SK-N-SH (cell line): ENCODE results near the gene PPM1N. TPM values are rescaled to one million over a fixed set of nuclear protein-coding genes. Genes with fewer than 3 reads are reported as not detected.

Experiments used
- CTCF ChIA-PET: fragments of 300-600, 350-600 bp; formaldehyde crosslinking; extraction: SDS; loops from one replicate; lab custom pipeline; 2021; lab: Yijun Ruan, JAX
- POLR2A ChIA-PET: fragments of 350-600 bp; sonication (Branson Sonifier 250); formaldehyde crosslinking; extraction: SDS; loops from one replicate; lab custom pipeline; 2020; ENCODE audit warnings: antibody characterized with exemption, inconsistent platforms; lab: Yijun Ruan, JAX
- DNase-seq: peaks from one replicate; pipeline ENCODE4 v3.0.0; 2012
- H2AFZ ChIP-seq: fragments of 200-600 bp; sonication (generic); 2 replicates; pipeline ENCODE4 v1.8.1; 2016; ENCODE audit warnings: antibody characterized with exemption, mild to moderate bottlenecking, low read depth
- H3F3A ChIP-seq: fragments of 200-600 bp; sonication (generic); replicated peaks from 2 replicates; pipeline ENCODE3; 2016; ENCODE audit warnings: antibody characterized with exemption, mild to moderate bottlenecking; ENCODE audit not compliant: insufficient read depth
- H3K27ac ChIP-seq, 2 experiments: fragments of 200-500 bp in 1 of 2; fragments of 200-600 bp in 1 of 2; sonication (Bioruptor generic) in 1 of 2; sonication (generic), shearing (Covaris generic) in 1 of 2; 2 replicates each; pipeline versions ENCODE4 v1.5.1 to v1.6.1; 2014 to 2016; ENCODE audit warnings: low read depth in 2 of 2, inconsistent platforms in 1 of 2, low read length in 1 of 2, mild to moderate bottlenecking in 1 of 2, mixed read lengths in 1 of 2
- H3K27me3 ChIP-seq: fragments of 200-600 bp; sonication (generic), shearing (Covaris generic); 2 replicates; pipeline ENCODE4 v1.6.1; 2016; ENCODE audit warnings: mixed run types; ENCODE audit not compliant: insufficient read depth
- H3K36me3 ChIP-seq, 2 experiments: fragments of 200-500 bp in 1 of 2; fragments of 200-600 bp in 1 of 2; sonication (Bioruptor generic) in 1 of 2; sonication (generic) in 1 of 2; replicated peaks in 1 of 2; 2 replicates each; pipeline versions ENCODE3 to v1.5.1; 2014 to 2016; ENCODE audit warnings: low read length in 1 of 2, mild to moderate bottlenecking in 1 of 2; ENCODE audit not compliant: insufficient read depth in 2 of 2, control insufficient read depth in 1 of 2
- H3K4me1 ChIP-seq, 2 experiments: fragments of 200-500 bp in 1 of 2; fragments of 200-600 bp in 1 of 2; sonication (Bioruptor generic) in 1 of 2; sonication (generic), shearing (Covaris generic) in 1 of 2; 2 replicates each; pipeline versions ENCODE4 v1.5.1 to v1.6.1; 2014 to 2016; ENCODE audit warnings: low read depth in 1 of 2, low read length in 1 of 2, mixed run types in 1 of 2; ENCODE audit not compliant: insufficient read depth in 2 of 2, control insufficient read depth in 1 of 2
- H3K4me2 ChIP-seq: fragments of 200-600 bp; sonication (generic), shearing (Covaris generic); 2 replicates; pipeline ENCODE4 v1.6.1; 2017; ENCODE audit warnings: mixed run types
- H3K4me3 ChIP-seq, 2 experiments: fragments of 200-500 bp in 1 of 2; fragments of 200-600 bp in 1 of 2; sonication (Bioruptor generic) in 1 of 2; sonication (generic), shearing (Covaris generic) in 1 of 2; 2 replicates each; pipeline versions ENCODE4 v1.5.1 to v1.8.1; 2014 to 2016; ENCODE audit warnings: low read depth in 2 of 2, inconsistent platforms in 1 of 2, low read length in 1 of 2, mild to moderate bottlenecking in 1 of 2, mixed read lengths in 1 of 2, moderate library complexity in 1 of 2
- H3K79me2 ChIP-seq: fragments of 200-600 bp; sonication (generic); 2 replicates; pipeline ENCODE4 v1.8.1; 2017; ENCODE audit warnings: mild to moderate bottlenecking; ENCODE audit not compliant: insufficient read depth
- H3K9ac ChIP-seq: fragments of 200-600 bp; sonication (generic); 2 replicates; pipeline ENCODE4 v1.6.1; 2017; ENCODE audit warnings: mixed run types
- H3K9me2 ChIP-seq: fragments of 200-600 bp; sonication (generic); 2 replicates; pipeline ENCODE4 v1.6.1; 2017; ENCODE audit warnings: mixed run types
- H3K9me3 ChIP-seq: fragments of 200-600 bp; sonication (generic); 2 replicates; pipeline ENCODE4 v1.6.1; 2017; ENCODE audit warnings: mixed run types, mild to moderate bottlenecking, moderate library complexity
- H4K20me1 ChIP-seq: fragments of 200-600 bp; sonication (generic); 2 replicates; pipeline ENCODE4 v1.6.1; 2017; ENCODE audit warnings: mild to moderate bottlenecking, mixed run types; ENCODE audit not compliant: insufficient read depth
- EP300 ChIP-seq, 2 experiments: IDR thresholded peaks; 2 replicates each; pipeline versions ENCODE4 v1.4.0 to v1.6.1; 2012; ENCODE audit warnings: borderline replicate concordance in 1 of 2, low read depth in 1 of 2, low read length in 1 of 2
- EZH2phosphoT487 ChIP-seq: fragments of 200-600 bp; sonication (generic); IDR thresholded peaks from 2 replicates; pipeline ENCODE4 v1.6.1; 2017; ENCODE audit warnings: low read depth, mixed run types, mild to moderate bottlenecking, antibody characterized with exemption, moderate library complexity, borderline replicate concordance
- MEF2A ChIP-seq: IDR thresholded peaks from 2 replicates; pipeline ENCODE4 v1.4.0; 2012; ENCODE audit warnings: low read depth, borderline replicate concordance
- PBX3 ChIP-seq: IDR thresholded peaks from 2 replicates; pipeline ENCODE4; 2012
- REST ChIP-seq: IDR thresholded peaks from 2 replicates; pipeline ENCODE4 v1.6.1; 2012; ENCODE audit warnings: mild to moderate bottlenecking, low read depth, low read length, moderate library complexity
- SIN3A ChIP-seq: IDR thresholded peaks from 2 replicates; pipeline ENCODE4 v1.6.1; 2012; ENCODE audit warnings: low read depth, mild to moderate bottlenecking, low read length, moderate library complexity, borderline replicate concordance
- TCF12 ChIP-seq: IDR thresholded peaks from 2 replicates; pipeline ENCODE4 v1.4.0; 2012
- TEAD4 ChIP-seq: IDR thresholded peaks from 2 replicates; pipeline ENCODE4 v1.4.0; 2012; ENCODE audit warnings: mild to moderate bottlenecking, borderline replicate concordance; ENCODE audit not compliant: insufficient read depth
- USF1 ChIP-seq: IDR thresholded peaks from 2 replicates; pipeline ENCODE4 v1.4.0; 2012; ENCODE audit warnings: low read depth, borderline replicate concordance
- WGBS: methylation state at CpG from one replicate; pipeline ENCODE4 v1.1.6; 2017; ENCODE audit warnings: low lambda C conversion rate; 5-methylcytosine and 5-hydroxymethylcytosine counted together
- polyA plus RNA-seq, 3 experiments: library from polyadenylated mRNA; depleted of rRNA; stranded (reverse); fragments of >200 nt; gene quantifications; 2 replicates each; pipeline ENCODE4 v1.2.3, GENCODE V29; 2012

The PPM1N gene
- polyA plus RNA-seq, 1 of the 3 experiments (the other 2 are of a cell fraction) = 10.3 TPM

- no peak for DNase-seq
- H3K9me3 ChIP-seq = no peaks in the 10 kb centered on the region
- peaks cover 13% of the 10 kb centered on the region for H3F3A ChIP-seq
- ChIA-PET CTCF (interaction anchor here (1.1 to 27.6 kb wide), 7 partner anchors 8 to 75 kb away, joined by 4 to 870 read pairs (median 19); partner anchors contain the start of genes FOSB, PPM1N, PPP1R13L and RTN2), POLR2A (no interaction called here)
- TF ChIP-seq TCF12 (no peak), REST (no peak), TEAD4 (no peak), MEF2A (no peak), EZH2phosphoT487 (no peak), SIN3A (no peak), USF1 (no peak), EP300 (IDR thresholded peaks at IDR 0.05; ENCODE audit: borderline replicate concordance in 1 of 2, low read depth in 1 of 2, low read length in 1 of 2) (no peak)
- no peak overlapping the region for H3K4me2 ChIP-seq
- 46% methylated on average over 5 of the region's 5 CpGs for WGBS
- no peak overlapping the region for H3K4me3 ChIP-seq
- no peaks in the 10 kb centered on the region for H3K9me2 ChIP-seq
- no peaks in the 10 kb centered on the region for H3K36me3 ChIP-seq
- H4K20me1 ChIP-seq = peaks cover under 1% of the 10 kb centered on the region; the same call in 1 of the 2 replicates
- H2AFZ ChIP-seq = no peak overlapping the region; the same call in 1 of the 2 replicates
- H3K79me2 ChIP-seq = no peaks in the 10 kb centered on the region
- H3K27ac ChIP-seq = no peak overlapping the region
- peaks cover 0 to 5% of the 10 kb centered on the region in 2 experiments; a peak in 2 of 4 replicates for H3K4me1 ChIP-seq
- H3K27me3 ChIP-seq = no peaks in the 10 kb centered on the region
- H3K9ac ChIP-seq = no peak overlapping the region
These were observed 21.1 kb upstream of the PPM1N start for GRCh38 chr19:45477186-45477585.

- WGBS = 8% methylated on average over 12 of the region's 12 CpGs
- Histone ChIP-seq H2AFZ (no peak overlapping the region), H4K20me1 (no peaks in the 10 kb centered on the region), H3K79me2 (no peaks in the 10 kb centered on the region), H3K9ac (peak overlapping the region; percentile 86; the same call in 1 of the 2 replicates), H3K27ac (peak overlapping the region in 1 of 2 experiments; percentile 92; a peak in 2 of 4 replicates), H3F3A (peaks cover 13% of the 10 kb centered on the region), H3K4me3 (peak overlapping the region; percentile 53 to 72), H3K9me3 (no peaks in the 10 kb centered on the region), H3K4me2 (peak overlapping the region; percentile 72), H3K4me1 (peaks cover 0 to 5% of the 10 kb centered on the region in 2 experiments; a peak in 2 of 4 replicates), H3K9me2 (no peaks in the 10 kb centered on the region), H3K36me3 (no peaks in the 10 kb centered on the region), H3K27me3 (no peaks in the 10 kb centered on the region)
- CTCF ChIA-PET = interaction anchor here (0.7 to 27.6 kb wide), 30 partner anchors 8 to 248 kb away, joined by 3 to 870 read pairs (median 6); partner anchors contain the start of genes ERCC1, EXOC3L2, FOSB and PPM1N
- POLR2A ChIA-PET = interaction anchor here (0.8 to 2.1 kb wide), 4 partner anchors 11 to 54 kb away, joined by 3 to 15 read pairs (median 4); partner anchors contain the start of genes ERCC1 and FOSB
- TF ChIP-seq SIN3A = no peak
- peak; percentile 23; the same call in 1 of the 2 replicates for TF ChIP-seq PBX3
- no peak for DNase-seq
These were observed 20.4 kb upstream of the PPM1N start for GRCh38 chr19:45477713-45478453.
